ENCODE measurements around the gene CSNK1G3.
"Not testable (repeated sequence)": the region's sequence is repeated elsewhere in the genome, so short reads cannot be mapped to it uniquely, and the experiment has no call there.

CSNK1G3 gene

DNA sequence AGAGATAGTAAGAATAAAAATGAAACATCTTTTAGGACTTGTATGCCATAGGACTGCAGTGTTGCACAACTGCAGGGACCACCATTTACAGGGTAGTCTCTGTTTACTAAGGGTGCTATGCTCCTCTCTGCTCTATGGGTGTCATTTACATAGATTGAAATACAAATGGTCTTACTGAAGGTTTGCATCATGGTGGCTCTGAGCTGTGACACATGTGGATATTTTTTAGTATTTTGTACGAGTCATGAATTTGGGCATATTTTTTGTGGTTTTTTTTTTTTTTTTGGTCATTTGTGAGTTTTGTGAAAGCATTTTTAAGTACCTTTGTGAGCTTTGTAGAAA is 47.4 kb downstream of the CSNK1G3 start:
- DNase-seq (ENCODE audit: low read depth) = no peak

DNA sequence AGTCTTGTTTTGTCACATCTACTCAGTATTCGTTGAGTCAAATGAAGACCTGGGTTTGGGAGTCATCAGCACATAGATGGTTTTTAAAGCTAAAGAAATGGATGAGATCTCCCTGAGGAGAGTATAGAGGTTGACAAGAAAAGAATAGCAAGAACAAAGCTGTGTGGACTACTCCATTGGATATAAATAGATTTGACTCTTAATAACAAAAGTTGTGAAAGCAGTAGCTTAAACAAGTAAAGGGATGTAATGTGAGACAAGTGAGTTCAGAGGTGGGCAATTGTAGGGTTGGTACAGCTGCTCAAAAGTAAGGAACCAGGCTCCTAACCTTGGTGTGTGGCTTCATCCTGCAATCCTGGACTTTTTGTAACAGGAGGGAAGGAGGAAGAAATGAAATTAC is 49.3 kb downstream of the CSNK1G3 start:
- DNase-seq (ENCODE audit: low read depth) = no peak

DNA sequence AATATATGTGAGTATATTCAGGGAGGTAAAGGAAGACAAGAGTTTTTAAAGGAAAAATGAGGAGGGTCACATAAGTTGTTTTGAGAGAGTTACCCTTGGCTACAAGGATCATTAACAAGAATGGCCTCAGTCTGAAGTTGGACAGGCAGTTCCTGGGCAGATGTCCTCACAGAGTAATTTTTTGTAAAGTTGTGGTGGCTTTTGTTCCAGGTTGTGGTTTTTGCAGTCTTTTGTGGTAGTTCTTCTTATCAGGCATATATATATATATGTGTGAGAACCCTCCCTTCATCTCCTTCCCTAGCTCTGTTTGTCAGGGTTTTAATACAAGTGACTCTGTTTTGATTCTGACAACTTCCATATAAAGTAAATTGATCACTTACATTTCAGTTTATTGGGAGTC is 60.0 kb downstream of the CSNK1G3 start:
- DNase-seq (ENCODE audit: low read depth) = no peak

DNA sequence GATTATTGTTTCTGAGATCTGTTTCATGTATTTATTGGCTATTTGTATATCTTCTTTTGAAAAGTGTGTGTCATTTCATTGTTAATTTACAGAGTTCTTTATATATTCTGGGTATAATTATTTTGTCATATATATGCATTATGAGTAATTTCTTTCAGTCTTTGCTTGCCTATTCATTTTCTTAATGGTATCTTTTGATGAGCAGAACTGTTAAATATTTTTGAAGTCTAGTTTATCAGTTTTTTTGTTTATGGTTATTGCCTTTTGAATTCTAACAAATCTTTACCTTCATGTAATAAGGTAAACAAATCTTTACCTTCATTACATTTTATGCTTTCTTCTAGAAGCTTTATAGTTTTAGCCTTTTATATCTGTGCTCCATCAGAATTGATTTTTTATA is 66.4 kb downstream of the CSNK1G3 start:
- no peak for DNase-seq (ENCODE audit: low read depth)

DNA sequence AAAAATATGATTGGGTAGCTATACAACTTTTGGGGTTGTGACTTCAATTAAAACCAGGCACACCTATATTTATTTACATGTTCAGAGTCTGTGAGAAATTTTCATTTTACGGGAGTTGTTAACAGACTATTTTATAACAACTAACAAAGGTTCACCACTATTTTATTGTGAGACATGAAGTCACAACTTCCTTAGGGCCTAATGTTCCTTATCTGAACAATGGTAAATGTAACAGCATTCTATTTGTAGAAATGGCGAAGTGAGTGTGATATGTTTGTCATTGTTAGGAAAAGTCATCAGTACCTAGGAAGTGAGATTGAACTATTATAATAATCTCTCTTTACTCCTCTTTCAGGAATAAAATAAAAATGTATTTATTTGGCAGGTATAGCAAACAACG is 67.4 kb downstream of the CSNK1G3 start:
- DNase-seq (ENCODE audit: low read depth) = no peak

DNA sequence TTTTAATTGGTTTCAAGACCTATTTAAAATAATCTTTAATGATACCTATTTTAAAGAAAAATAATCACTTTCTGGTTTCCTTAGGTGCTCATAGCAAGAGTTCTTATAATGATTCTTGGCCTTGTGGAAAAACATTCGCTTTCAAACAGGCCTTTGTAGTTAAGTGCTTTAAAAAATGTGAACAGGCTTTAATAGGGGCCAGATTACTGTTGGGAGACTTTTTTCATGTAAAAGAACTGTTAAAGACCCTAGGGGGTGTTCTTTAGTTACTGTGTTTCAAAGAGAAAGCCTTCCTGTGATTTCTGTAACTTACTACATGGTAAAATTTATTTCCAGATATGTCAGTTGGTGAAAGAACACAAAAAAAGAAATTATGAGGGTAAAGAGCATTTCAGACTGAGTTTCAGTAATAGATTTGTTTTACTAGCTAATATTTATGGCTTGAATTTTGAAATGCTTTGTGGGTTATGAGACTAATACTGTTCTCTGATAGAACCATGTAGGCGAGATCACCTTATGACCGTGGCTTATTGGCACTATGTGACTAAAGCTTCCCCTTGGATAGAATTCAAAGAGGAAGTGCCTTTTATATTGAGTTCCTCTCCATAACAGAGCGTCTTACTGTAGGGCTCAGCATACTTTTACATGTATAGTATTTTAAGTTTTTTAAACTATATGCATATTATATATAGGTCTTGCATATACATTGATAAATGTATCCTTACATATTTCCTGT is 70.7 kb downstream of the CSNK1G3 start:
- no peak for DNase-seq (ENCODE audit: low read depth)

DNA sequence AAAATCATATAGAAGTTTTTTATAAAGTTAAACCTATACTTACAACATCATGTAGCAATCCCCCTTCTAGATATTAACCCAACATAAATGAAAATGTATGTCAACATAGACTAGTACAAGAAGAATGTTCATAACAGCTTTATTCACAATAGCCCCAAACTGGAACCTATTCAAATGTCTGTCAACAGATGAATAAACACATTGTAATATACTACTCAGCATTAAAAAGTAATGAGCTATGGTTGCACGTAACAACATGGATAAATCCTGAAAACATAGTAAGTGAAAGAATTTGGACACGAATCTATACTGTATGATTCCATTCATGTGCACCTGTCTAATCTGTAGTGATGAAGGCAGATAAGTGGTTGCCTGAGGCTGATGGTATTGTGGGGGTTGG is 73.9 kb downstream of the CSNK1G3 start:
- DNase-seq (ENCODE audit: low read depth) = no peak

DNA sequence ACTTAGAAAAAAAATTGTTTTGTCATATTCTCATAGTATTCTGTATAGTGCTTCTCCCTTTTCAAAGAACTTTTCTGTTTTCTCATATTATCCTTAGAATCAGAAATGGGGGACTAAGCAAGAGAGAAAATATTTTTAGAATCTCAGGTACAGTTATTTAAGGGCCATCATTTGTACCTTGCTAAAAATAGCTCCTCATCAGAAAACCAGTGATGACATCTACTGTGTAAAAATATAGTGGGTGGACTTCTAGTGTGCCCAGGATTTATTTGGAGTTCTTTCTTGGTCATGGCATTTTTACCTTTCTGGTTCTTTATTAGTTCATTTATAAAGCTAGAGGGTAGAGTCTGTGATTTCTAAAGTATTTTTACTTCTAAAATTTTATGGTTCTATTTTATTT is 82.5 kb downstream of the CSNK1G3 start:
- DNase-seq (ENCODE audit: low read depth) = no peak

DNA sequence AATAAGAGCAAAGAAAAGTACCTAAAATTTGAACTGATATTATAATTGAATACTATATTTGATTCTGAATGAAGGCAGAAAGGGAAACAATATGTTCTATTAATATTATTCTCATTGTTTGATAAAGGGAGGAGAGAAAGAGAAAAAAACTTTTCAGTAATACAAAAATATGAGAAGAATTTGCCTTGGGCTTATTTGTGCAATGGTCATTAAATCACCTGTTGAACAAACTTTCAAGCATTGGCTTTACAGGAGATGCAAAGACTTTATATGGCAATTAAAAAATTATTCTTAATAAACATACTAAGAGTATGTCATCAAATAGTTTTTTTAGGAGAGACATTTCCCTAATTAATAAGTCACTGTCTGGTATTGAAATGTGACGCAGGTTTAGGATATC is 85.0 kb downstream of the CSNK1G3 start:
- no peak for DNase-seq (ENCODE audit: low read depth)

DNA sequence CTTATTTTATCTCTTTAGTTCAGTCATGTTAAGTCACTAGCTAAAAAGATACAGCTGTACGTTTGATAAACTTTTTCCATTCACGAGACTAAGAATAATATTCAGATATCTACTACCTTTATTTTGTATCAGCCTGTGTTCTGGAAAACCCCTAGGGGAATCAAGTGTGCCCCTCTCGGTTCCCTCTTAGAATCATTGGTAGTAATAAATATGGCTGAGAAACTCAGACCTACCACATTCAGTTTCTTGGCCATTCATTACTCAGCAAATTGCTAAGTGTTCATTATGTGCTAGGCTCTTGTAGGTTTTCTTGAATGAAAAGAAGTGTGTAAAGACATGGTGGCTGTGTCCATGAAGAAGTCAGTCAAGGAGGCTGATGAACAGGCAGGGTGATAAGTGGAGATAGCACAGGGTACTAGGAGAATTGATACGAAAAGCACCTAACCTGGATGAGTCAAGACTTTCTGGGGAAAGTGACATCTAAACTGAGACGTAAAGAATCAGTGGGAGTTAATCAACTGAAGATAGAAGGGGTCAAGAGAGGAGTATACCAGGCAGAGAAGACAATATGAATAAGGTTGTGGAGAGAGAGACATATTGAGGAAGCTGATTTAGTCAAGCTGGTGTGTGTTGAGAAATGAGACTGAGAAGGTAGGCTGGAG is 86.2 kb downstream of the CSNK1G3 start:
- DNase-seq (ENCODE audit: low read depth) = no peak

DNA sequence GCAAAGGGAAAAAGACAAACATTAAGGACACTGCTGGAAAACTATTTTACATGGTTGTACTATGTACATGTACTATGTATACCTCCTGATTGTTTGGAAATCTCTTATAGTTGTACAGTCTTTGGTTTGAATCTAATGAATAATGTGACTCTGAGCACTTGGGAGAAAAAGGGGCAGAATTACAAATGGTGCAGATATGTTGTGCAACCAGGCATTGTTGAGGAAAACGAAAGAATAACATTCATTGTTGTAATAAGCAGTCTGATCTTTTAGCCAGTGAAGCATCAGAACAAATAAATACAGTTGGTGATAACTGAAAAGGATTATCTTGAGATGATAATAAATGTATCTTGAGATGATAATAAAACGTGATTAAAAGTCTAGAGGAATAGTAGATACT is 87.2 kb downstream of the CSNK1G3 start:
- DNase-seq (ENCODE audit: low read depth) = no peak

DNA sequence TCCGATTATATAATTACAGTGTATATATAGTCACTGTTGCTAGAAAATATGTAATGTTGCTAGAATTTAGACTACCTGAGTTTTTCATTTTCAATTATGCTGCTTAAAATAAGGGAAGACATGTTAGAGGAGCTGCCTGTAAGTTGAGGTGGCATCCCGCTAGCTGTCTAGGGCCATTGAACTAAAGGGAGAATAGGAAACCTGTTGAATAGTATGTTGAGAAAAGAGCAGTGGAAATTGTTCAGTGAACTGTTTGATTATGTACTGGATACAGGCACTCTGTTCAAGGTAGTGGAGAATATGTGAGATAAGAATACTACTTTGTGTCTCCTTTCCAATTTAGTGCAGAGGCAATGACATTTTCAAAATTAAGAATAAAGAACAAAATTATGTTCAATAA is 89.6 kb downstream of the CSNK1G3 start:
- no peak for DNase-seq (ENCODE audit: low read depth)

DNA sequence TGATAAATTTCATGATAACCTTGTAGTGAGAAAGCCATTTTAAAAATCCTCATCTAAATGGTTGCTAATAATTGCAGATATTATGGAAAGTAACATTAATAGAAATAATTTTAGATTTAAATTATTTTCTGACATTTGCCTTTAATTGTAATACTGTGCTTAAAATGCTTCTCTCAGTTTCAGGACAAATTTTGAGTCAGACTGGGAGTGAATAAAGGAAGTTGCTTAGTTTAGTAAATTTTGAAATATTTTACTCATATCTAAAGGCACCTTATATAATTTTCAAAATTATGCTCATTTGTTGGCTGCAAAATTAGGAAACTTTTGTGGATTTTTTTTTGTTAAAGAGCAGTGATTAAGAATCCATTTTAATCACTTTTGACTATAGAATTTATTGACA is 93.8 kb downstream of the CSNK1G3 start:
- no peak for DNase-seq (ENCODE audit: low read depth)

DNA sequence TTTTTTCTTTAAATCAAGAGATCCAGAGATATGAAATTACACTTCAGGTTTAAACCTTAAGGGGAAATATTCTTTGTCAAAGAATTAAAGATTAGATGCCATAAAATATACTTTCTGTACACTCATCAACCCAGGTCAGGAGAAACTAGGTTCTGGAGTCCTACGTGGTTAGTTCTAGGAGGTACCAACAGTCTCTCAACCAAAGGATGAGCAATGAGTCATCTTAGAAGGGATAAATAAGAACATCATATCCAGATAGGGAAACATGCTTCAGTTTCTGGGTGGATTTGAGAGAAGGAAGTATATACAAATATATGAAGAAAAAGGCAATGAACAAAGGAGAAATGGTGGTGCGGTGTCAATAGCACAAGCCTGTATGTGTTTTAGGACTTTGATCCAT is 98.2 kb downstream of the CSNK1G3 start:
- no peak for DNase-seq (ENCODE audit: low read depth)

DNA sequence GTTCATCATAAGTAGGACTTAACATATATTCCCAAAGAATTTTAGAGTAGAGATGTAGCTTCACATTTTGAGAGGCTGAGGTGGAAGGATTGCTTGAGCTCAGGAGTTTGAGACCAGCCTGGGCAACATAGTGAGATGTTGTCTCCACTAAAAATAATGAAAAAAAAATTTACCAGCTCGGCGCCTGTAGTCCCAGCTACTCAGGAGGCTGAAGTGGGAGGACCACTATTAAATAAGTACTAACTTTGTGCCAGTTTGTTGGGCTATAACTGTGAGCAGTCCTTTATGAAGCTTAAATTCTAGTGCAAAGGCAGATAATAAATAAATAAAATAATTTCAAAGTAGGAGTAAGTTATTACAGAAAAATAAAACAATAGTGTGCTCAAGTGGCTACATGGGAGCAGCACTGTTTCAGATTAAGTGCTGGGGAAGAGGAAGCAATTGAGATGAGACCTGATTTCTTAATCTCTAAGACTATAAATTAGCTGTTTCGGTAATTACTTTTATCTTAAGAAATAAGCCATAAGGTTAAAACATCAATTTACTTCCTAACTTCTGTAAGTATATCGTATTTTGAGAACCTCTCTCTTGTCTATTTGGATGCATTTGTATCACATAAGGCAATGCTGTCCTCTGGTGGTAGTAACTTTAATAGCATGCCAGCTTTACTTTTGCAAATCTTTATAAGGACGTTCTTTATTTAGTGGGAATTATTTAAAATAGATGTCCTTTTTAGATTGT is 98.9 kb downstream of the CSNK1G3 start:
- DNase-seq (ENCODE audit: low read depth) = peak; percentile 11

DNA sequence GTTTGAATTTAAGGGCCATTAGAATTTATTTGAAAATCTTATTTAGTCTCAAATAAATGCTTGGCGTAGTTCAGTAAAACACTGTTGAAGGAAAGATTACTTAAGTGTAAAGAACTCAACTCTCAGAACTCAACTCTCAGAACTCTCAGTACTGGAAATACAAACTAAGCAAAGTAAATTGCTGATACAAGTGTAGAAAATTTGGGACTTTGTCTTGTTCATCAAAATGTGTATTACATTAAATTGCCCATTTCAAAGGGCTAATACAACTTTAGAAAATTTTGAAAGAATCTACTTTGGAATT is 99.4 kb downstream of the CSNK1G3 start:
- DNase-seq (ENCODE audit: low read depth) = no peak

DNA sequence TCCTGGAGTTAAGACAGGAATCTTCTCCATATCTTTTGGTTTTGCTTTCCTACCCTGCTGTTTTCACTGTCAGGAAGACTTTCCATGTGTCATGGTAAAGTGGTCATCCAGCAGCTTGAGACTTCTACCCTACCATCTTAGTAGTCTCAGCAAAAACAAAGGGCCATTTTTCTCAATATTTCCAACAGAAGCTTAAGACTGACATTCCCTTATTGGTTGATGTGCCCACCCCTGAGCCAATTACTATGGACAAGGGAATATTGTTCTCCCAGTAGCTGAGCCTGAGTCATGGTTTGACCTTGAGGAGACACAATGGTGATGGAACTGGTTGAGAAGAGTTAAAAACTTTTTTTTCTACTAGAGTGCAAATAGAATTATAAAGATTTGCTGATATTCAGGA is 105.6 kb downstream of the CSNK1G3 start:
- DNase-seq (ENCODE audit: low read depth) = no peak

DNA sequence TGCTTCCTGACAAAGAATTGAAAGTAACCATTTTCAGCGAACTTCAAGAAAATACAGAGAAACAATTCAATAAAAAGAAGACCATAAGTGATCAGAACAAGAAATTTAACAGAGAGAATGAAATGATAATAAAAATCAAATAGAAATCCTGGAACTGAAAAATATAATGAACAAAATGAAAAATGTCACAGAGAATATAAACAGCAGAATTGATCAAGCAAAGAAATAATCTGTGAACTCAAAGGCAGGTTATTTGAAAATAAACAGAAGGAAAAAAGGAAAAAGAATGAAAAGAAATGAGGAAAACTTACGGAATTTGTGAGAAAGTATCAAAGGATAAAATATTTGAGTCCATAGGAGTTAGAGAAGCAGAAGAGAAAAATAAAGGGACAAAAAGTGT is 114.1 kb downstream of the CSNK1G3 start:
- no peak for DNase-seq (ENCODE audit: low read depth)

DNA sequence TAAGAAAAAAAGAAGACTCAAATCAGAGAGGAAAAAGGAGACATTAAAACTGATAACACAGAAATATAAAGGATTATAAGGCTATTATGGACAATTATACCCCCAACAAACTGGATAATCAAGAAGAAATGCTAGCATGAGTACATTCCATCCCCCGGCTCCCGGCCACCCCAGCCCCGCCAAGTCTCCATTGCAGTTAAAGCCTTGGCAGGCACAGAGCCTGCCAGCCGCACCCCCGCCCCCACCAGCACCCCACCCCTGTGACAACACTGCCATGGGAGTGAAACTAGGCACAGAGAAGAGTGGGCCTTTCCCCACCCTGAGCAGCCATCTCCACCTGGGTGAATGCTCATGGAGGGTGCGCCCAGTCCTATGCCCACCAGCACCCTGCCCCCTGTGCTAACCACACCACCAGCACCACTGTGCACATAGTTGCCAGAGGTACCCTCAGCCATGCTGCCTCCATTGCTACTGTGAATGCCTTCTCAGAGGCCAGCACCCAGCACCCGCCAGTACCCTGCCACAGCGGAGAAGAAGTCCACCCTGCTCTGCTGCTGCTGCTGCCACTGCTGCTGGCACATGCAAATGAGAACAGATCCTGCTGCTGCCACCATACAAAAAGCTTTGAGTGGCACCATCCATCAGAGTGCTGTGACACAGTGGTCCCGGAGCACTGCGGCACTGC is 117.0 kb downstream of the CSNK1G3 start:
- DNase-seq (ENCODE audit: low read depth) = no peak

DNA sequence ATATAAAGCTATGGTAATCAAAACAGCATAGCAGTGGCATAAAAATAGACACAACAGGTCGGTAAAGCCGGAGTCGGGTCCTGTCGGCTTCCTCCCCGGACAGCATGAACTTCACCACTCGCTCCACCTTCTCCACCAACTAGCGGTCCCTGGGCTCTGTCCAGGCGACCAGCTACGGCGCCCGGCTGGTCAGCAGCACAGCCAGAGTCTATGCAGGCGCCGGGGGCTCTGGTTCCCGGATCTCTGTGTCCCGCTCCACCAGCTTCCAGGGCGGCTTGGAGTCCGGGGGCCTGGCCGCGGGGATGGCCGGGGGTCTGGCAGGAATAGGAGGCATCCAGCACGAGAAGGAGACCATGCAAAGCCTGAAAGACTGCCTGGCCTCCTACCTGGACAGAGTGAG is 124.0 kb downstream of the CSNK1G3 start:
- no peak for DNase-seq (ENCODE audit: low read depth)

DNA sequence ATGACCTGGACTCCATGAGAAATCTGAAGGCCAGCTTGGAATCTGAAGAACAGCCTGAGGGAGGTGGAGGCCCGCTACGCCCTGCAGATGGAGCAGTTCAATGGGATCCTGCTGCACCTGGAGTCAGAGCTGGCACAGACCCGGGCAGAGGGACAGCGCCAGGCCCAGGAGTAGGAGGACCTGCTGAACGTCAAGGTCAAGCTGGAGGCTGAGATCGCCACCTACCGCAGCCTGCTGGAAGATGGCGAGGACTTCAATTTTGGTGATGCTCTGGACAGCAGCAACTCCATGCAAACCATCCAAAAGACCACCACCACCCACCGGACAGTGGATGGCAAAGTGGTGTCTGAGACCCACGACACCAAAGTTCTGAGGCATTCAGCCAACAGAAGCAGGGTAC is 125.1 kb downstream of the CSNK1G3 start:
- not testable (repeated sequence) for DNase-seq (ENCODE audit: low read depth)

DNA sequence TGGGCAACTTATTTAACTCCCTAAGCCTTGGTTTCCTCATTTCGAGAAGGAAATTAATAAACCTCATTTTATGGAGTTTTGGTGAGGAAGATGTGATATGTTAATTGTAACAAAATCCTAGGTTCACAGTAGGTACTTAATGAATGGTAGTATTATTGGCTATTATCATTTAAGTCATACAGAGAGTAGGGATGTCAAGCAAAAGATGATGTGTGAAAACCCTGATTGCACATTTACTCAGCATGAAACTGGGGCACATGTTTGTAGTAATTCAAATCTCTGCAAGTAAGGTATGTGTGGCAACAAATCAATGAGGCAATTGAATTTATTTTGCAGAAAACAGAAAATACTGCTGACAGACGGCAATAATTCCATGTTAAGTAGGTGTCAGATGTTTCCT is 127.3 kb downstream of the CSNK1G3 start:
- DNase-seq (ENCODE audit: low read depth) = no peak

DNA sequence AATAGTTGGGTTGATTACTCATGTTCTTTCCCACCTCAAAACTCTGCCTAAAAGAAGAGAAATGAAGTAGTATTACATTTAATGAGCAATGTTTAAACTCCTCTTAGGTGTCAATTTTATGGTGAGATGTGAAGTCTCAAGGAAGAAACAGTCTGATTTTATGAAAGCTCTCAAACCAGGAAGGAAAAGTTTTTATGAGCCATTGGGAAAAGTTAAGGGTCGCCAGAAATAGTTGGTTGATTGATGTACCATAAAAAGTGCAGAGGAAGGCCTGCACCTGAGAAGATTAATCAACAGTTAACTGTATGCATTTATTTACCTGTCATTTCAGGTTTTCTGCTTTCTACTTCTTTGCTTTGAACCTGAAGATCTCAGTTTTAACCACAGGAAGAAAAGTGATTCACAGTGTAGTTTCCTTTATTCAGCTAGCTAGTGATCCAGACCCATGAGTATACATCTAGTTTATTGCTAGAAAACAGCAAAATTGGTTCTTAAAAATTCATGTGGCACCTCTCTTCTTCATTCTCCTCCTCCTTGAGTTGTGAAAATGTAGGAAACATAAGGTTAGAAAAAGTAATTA is 133.1 kb downstream of the CSNK1G3 start:
- DNase-seq (ENCODE audit: low read depth) = no peak

Measured in GM04503 (cell line).